SK-N-SH treated with all-trans-retinoic acid at 6 μM for 48 hours (cell line): ENCODE results near the gene ALDH3B2.
A peak's percentile ranks its signal among the peaks of the same experiment; 100 is the strongest.

ENCODE experiments used
- ATAC-seq: fragments of 200-7000 bp; cut with Tn5 transposase; 3 replicates; pipeline ENCODE4 v1.9.1; 2020; ENCODE audit warnings: mild to moderate bottlenecking, moderate library complexity
- ARNTL ChIP-seq: fragments of 450-650 bp; formaldehyde crosslinking; IDR thresholded peaks from 2 replicates; pipeline ENCODE4 v1.5.0; 2020; ENCODE audit warnings: low read depth, mild to moderate bottlenecking, moderate library complexity, borderline replicate concordance
- BACH2 ChIP-seq: fragments of 250-450 bp; sonication (Bioruptor Pico); IDR thresholded peaks from 2 replicates; pipeline ENCODE4 v1.9.0; 2021; ENCODE audit warnings: mild to moderate bottlenecking, borderline replicate concordance
- CREB5 ChIP-seq: fragments of 250-450 bp; sonication (Bioruptor Pico); IDR thresholded peaks from 2 replicates; pipeline ENCODE4 v1.5.1; 2020; ENCODE audit warnings: low read depth, mild to moderate bottlenecking, moderate library complexity
- CSDC2 ChIP-seq: fragments of 250-450 bp; sonication (Bioruptor Pico); IDR thresholded peaks from 2 replicates; pipeline ENCODE4 v1.5.0; 2020; ENCODE audit warnings: mild to moderate bottlenecking, moderate library complexity
- CSRNP3 ChIP-seq: fragments of 250-450 bp; sonication (Bioruptor Pico); IDR thresholded peaks from 2 replicates; pipeline ENCODE4 v1.5.1; 2021; ENCODE audit warnings: mild to moderate bottlenecking, moderate library complexity
- GLIS3 ChIP-seq: fragments of 250-450 bp; sonication (Bioruptor Pico); IDR thresholded peaks from 2 replicates; pipeline ENCODE4 v1.5.0; 2020; ENCODE audit warnings: mild to moderate bottlenecking, moderate library complexity
- ISL1 ChIP-seq: fragments of 250-450 bp; sonication (Bioruptor Pico); IDR thresholded peaks from 2 replicates; pipeline ENCODE4 v2.1.2; 2022; ENCODE audit warnings: mild to moderate bottlenecking, moderate library complexity
- OSR1 ChIP-seq: fragments of 250-450 bp; sonication (Bioruptor Pico); IDR thresholded peaks from 2 replicates; pipeline ENCODE4 v1.8.0; 2022; ENCODE audit warnings: moderate library complexity, mild to moderate bottlenecking, inconsistent platforms
- PPARA ChIP-seq: fragments of 250-450 bp; sonication (Bioruptor Pico); IDR thresholded peaks from 2 replicates; pipeline ENCODE4 v1.5.0; 2020; ENCODE audit warnings: mild to moderate bottlenecking, borderline replicate concordance
- RARB ChIP-seq: fragments of 250-450 bp; sonication (Bioruptor Pico); IDR thresholded peaks from 2 replicates; pipeline ENCODE4 v1.8.0; 2021; ENCODE audit warnings: mild to moderate bottlenecking, moderate library complexity
- SNAI2 ChIP-seq: fragments of 250-450 bp; sonication (Bioruptor Pico); IDR thresholded peaks from 2 replicates; pipeline ENCODE4 v1.5.0; 2020; ENCODE audit warnings: mild to moderate bottlenecking, moderate library complexity
- TCF4 ChIP-seq: fragments of 250-450 bp; sonication (Bioruptor Pico); IDR thresholded peaks from 2 replicates; pipeline ENCODE4 v1.8.0; 2021; ENCODE audit warnings: mild to moderate bottlenecking, moderate library complexity, borderline replicate concordance
- TOX ChIP-seq: fragments of 250-450 bp; sonication (Bioruptor Pico); IDR thresholded peaks from 2 replicates; pipeline ENCODE4 v1.8.0; 2021; ENCODE audit warnings: mild to moderate bottlenecking, moderate library complexity, borderline replicate concordance
- TSHZ2 ChIP-seq: fragments of 250-450 bp; sonication (Bioruptor Pico); IDR thresholded peaks from 2 replicates; pipeline ENCODE4 v1.5.0; 2020; ENCODE audit warnings: mild to moderate bottlenecking, moderate library complexity
- ZNF70 ChIP-seq: fragments of 450-650 bp; formaldehyde crosslinking; IDR thresholded peaks from 2 replicates; pipeline ENCODE4 v1.5.0; 2020; ENCODE audit warnings: mild to moderate bottlenecking, moderate library complexity
- ZNF8 ChIP-seq: fragments of 450-650 bp; formaldehyde crosslinking; IDR thresholded peaks from 2 replicates; pipeline ENCODE4 v1.5.0; 2020; ENCODE audit warnings: mild to moderate bottlenecking, moderate library complexity
- TF ChIP-seq, protein P1 (sequence below): fragments of 250-450 bp; sonication (Bioruptor Pico); IDR thresholded peaks from 2 replicates; pipeline ENCODE4 v1.8.0; 2020; ENCODE audit warnings: mild to moderate bottlenecking, moderate library complexity, borderline replicate concordance
- TF ChIP-seq, protein P2 (sequence below): fragments of 250-450 bp; sonication (Bioruptor Pico); IDR thresholded peaks from 2 replicates; pipeline ENCODE4 v1.8.0; 2021; ENCODE audit warnings: low read depth, mild to moderate bottlenecking, moderate library complexity, borderline replicate concordance

The ALDH3B2 gene

DNA sequence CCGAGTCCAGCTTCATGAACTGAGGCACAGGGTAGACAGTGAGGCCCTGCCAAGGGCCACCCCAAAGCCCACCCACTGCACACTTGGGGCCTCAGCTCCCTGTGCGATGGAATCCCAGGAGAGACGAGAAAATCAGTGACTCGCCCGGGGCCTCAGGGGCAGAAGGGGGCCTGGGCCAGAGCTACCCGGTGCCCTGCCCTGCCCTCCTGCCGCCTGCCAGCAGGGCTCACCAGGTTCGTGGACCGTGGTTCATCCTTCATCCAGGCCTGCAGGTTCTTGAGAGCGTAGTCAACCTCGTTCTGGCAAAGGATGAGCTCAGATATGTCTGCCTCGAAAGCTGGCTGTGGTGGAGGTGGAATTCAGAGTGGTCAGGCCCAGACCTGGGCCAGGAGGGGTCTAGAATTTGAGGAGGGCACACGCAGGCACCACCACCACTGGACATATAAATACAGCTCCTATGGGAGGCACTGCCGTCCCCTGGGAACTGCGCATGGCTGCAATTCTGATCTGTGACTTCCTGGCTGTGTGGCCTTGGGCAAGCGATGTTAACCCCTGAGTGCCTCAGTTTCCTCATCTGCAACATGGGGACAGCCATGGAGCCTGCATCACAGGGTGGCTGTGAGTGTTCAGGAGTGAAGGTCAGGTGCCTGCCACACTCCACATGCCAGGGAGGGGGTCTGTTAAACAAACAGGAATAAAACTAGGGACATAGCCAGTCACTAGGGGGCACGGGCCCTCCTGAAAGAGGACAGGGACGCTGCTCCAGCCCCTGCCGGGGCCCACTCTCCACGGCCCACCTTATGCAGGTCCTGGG lies 7.5 kb downstream of the ALDH3B2 start (continued):
- TF ChIP-seq, protein P1, sequence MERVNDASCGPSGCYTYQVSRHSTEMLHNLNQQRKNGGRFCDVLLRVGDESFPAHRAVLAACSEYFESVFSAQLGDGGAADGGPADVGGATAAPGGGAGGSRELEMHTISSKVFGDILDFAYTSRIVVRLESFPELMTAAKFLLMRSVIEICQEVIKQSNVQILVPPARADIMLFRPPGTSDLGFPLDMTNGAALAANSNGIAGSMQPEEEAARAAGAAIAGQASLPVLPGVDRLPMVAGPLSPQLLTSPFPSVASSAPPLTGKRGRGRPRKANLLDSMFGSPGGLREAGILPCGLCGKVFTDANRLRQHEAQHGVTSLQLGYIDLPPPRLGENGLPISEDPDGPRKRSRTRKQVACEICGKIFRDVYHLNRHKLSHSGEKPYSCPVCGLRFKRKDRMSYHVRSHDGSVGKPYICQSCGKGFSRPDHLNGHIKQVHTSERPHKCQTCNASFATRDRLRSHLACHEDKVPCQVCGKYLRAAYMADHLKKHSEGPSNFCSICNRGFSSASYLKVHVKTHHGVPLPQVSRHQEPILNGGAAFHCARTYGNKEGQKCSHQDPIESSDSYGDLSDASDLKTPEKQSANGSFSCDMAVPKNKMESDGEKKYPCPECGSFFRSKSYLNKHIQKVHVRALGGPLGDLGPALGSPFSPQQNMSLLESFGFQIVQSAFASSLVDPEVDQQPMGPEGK (CRISPR knock-in tag): no peak
- TF ChIP-seq RARB (CRISPR knock-in tag): no peak

DNA sequence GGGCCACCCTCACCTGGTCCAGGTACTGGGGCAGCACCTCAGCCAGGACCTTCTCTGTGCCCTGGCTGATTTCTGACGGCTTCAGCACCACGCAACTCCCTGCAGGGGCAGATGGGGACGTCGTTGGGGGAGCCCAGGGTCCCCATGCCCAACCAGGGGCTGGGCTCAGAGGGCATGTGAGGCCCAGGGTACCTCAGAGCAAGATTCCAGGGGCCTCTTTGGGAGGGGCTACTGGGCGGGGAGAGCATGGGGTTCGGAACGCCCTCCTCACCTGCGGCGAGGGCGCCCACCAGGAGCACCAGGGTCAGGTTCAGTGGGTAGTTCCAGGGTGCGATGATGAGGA lies 8.1 kb downstream of the ALDH3B2 start:
- TF ChIP-seq CSRNP3 (CRISPR knock-in tag) (no peak), OSR1 (no peak), BACH2 (no peak), PPARA (CRISPR knock-in tag) (no peak), ARNTL (CRISPR knock-in tag) (no peak), CREB5 (no peak), GLIS3 (no peak), TOX (no peak), TSHZ2 (no peak), SNAI2 (no peak), ISL1 (CRISPR knock-in tag) (no peak)
- TF ChIP-seq, protein P1 (CRISPR knock-in tag): no peak
- TF ChIP-seq, protein P2, sequence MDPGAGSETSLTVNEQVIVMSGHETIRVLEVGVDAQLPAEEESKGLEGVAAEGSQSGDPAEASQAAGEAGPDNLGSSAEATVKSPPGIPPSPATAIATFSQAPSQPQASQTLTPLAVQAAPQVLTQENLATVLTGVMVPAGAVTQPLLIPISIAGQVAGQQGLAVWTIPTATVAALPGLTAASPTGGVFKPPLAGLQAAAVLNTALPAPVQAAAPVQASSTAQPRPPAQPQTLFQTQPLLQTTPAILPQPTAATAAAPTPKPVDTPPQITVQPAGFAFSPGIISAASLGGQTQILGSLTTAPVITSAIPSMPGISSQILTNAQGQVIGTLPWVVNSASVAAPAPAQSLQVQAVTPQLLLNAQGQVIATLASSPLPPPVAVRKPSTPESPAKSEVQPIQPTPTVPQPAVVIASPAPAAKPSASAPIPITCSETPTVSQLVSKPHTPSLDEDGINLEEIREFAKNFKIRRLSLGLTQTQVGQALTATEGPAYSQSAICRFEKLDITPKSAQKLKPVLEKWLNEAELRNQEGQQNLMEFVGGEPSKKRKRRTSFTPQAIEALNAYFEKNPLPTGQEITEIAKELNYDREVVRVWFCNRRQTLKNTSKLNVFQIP (CRISPR knock-in tag): no peak
- ATAC-seq: no peak

DNA sequence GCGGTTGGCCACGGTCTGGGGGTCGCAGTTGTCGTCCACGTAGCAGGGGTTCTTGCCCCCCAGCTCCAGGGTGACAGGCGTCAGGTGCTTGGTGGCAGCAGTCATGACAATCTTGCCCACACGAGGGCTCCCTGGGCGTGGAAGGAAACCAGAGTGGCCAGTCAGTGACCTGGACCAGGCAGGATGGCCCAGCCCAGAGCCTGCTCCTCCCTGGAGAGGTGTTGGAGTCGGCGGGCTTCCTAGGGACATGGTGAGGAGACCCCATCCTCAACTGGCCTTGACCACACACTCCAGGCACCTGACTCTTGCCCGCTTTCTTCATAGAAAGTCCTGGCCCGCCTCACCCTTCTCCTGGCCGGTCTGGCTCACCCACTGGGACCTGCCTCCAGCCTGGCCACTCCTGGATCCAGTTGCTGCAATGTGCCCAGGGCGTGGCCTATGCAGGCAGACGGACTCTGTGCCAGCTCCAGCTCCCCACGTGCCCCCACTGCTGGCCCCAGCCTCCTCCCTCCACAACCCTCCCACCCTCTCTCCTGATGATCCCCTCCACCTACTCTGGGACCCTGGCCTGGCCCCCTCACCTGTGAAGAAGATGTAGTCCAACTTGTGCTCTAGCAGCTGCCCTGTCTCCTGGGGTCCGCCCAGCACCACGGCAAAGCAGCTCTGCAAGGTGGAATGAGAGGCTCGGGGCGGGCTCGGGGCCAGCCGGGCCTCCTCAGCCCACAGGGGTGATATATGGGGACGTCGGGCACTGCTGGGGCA lies 8.7 kb downstream of the ALDH3B2 start:
- peak; percentile 50; the same call in 2 of the 3 replicates for ATAC-seq
- TF ChIP-seq CSDC2 (CRISPR knock-in tag) (no peak), ZNF70 (CRISPR knock-in tag) (no peak), GLIS3 (no peak), SNAI2 (no peak), TCF4 (no peak), CSRNP3 (CRISPR knock-in tag) (no peak), ISL1 (CRISPR knock-in tag) (no peak), ZNF8 (no peak), TSHZ2 (no peak), PPARA (CRISPR knock-in tag) (no peak)
